ENCODE results near the gene IFI6. TPM values are rescaled to one million over a fixed set of nuclear protein-coding genes. Genes with fewer than 3 reads are reported as not detected.
A peak's percentile ranks its signal among the peaks of the same experiment; 100 is the strongest.

IFI6 gene
- total RNA-seq, 1 donor from 2014 or later, result 23.2 TPM

DNA sequence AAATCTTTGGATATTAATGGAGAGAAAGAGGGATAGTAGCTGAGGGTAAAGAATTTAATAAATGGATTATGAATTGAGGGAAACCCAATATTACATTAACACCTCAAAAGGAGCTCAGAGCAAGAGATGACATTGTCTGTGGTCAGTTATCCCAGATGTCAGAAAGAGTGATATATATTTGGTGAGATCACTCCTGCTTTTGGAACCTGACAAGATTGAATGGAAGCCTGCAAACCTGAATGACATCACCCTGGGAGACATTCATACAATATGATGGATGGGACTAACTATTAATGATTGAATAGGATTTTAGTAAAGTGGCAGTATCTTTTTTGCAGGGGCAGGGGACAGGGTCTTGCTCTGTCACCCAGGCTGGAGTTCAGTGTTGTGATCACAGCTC, 6.8 kb upstream of the IFI6 start:
- TF ChIP-seq, protein P1, sequence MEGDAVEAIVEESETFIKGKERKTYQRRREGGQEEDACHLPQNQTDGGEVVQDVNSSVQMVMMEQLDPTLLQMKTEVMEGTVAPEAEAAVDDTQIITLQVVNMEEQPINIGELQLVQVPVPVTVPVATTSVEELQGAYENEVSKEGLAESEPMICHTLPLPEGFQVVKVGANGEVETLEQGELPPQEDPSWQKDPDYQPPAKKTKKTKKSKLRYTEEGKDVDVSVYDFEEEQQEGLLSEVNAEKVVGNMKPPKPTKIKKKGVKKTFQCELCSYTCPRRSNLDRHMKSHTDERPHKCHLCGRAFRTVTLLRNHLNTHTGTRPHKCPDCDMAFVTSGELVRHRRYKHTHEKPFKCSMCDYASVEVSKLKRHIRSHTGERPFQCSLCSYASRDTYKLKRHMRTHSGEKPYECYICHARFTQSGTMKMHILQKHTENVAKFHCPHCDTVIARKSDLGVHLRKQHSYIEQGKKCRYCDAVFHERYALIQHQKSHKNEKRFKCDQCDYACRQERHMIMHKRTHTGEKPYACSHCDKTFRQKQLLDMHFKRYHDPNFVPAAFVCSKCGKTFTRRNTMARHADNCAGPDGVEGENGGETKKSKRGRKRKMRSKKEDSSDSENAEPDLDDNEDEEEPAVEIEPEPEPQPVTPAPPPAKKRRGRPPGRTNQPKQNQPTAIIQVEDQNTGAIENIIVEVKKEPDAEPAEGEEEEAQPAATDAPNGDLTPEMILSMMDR (IDR thresholded peaks at IDR 0.05), result no peak
- DNase-seq (ENCODE audit: low spot score), result no peak
- peaks cover 12% of the 10 kb centered on the region for H3K9me3 Mint-ChIP-seq (ENCODE audit: low read depth)
- H3K27ac Mint-ChIP-seq (ENCODE audit: unreplicated experiment), result no peak overlapping the region
- no peak overlapping the region for H3K4me3 Mint-ChIP-seq (ENCODE audit: unreplicated experiment)
- H3K36me3 Mint-ChIP-seq (ENCODE audit: low read depth), result peaks cover 6% of the 10 kb centered on the region
- H3K4me1 Mint-ChIP-seq (ENCODE audit: low read depth), result no peaks in the 10 kb centered on the region
- no peaks in the 10 kb centered on the region for H3K27me3 Mint-ChIP-seq (ENCODE audit: low read depth)

GRCh38 chr1:27676410-27676809, 4.4 kb upstream of the IFI6 start:
- TF ChIP-seq, protein P1 (IDR thresholded peaks at IDR 0.05), result no peak
- no peaks in the 10 kb centered on the region for H3K27me3 Mint-ChIP-seq (ENCODE audit: low read depth)
- H3K4me1 Mint-ChIP-seq (ENCODE audit: low read depth), result peaks cover 20% of the 10 kb centered on the region
- H3K4me3 Mint-ChIP-seq (ENCODE audit: unreplicated experiment), result no peak overlapping the region
- H3K36me3 Mint-ChIP-seq (ENCODE audit: low read depth), result peaks cover 3% of the 10 kb centered on the region
- no peak overlapping the region for H3K27ac Mint-ChIP-seq (ENCODE audit: unreplicated experiment)
- H3K9me3 Mint-ChIP-seq (ENCODE audit: low read depth), result peaks cover 4% of the 10 kb centered on the region
- no peak for DNase-seq (ENCODE audit: low spot score)

DNA sequence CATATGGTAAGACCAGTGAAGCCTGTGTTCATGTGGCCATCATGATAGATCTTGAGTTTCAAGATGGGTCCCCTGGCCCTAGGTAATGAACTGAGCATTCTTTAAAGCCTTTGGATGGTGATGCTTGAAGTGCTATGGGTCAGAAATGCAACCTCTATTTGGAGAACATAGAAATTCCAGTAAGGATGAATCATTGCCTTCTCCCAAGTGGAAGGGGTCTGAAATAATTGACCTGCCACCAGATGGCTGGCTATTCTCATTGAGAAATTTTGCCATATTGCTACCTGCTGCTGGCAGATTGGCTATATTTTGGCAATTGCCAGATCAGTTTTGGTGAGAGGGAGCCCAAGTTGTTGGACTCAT, 739 bp upstream of the IFI6 start:
- Mint-ChIP-seq H3K4me3 (ENCODE audit: unreplicated experiment) (peak overlapping the region; percentile 78), H3K27ac (ENCODE audit: unreplicated experiment) (peak overlapping the region; percentile 98), H3K27me3 (ENCODE audit: low read depth) (no peaks in the 10 kb centered on the region), H3K4me1 (ENCODE audit: low read depth) (peaks cover 32% of the 10 kb centered on the region), H3K9me3 (ENCODE audit: low read depth) (no peaks in the 10 kb centered on the region), H3K36me3 (ENCODE audit: low read depth) (no peaks in the 10 kb centered on the region)
- TF ChIP-seq, protein P1 (IDR thresholded peaks at IDR 0.05), result no peak
- no peak for DNase-seq (ENCODE audit: low spot score)

DNA sequence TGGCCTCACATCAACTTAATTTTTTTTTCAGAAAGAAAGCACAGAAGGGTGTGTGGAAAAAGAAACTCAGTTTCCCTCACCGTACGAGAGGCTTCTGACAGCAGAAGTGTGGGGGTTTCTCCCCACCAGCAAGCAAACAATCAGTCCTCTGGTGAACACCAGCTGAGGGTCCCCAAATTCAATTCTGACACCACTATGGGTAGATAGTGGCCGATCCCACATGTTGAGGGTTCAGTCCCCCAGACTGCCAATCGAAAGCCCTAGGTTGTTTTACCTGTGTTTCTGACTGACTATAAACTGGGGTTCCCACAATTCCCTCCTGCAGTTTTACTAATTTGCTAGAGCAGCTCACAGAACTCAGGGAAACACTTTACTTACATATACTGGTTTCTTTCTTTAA, 2.1 kb downstream of the IFI6 start:
- no peak for DNase-seq (ENCODE audit: low spot score)
- Mint-ChIP-seq H3K4me1 (ENCODE audit: low read depth) (peaks cover 32% of the 10 kb centered on the region), H3K27ac (ENCODE audit: unreplicated experiment) (no peak overlapping the region), H3K36me3 (ENCODE audit: low read depth) (peaks cover 6% of the 10 kb centered on the region), H3K27me3 (ENCODE audit: low read depth) (no peaks in the 10 kb centered on the region), H3K9me3 (ENCODE audit: low read depth) (no peaks in the 10 kb centered on the region), H3K4me3 (ENCODE audit: unreplicated experiment) (peak overlapping the region; percentile 72)
- TF ChIP-seq, protein P1 (IDR thresholded peaks at IDR 0.05), result no peak

GRCh38 chr1:27668808-27669723, 2.9 kb downstream of the IFI6 start:
- H3K9me3 Mint-ChIP-seq (ENCODE audit: low read depth), result no peaks in the 10 kb centered on the region
- DNase-seq (ENCODE audit: low spot score), result no peak
- H3K27me3 Mint-ChIP-seq (ENCODE audit: low read depth), result no peaks in the 10 kb centered on the region
- TF ChIP-seq, protein P1 (IDR thresholded peaks at IDR 0.05), result peak; percentile 91
- peaks cover 32% of the 10 kb centered on the region for H3K4me1 Mint-ChIP-seq (ENCODE audit: low read depth)
- peaks cover 6% of the 10 kb centered on the region for H3K36me3 Mint-ChIP-seq (ENCODE audit: low read depth)
- no peak overlapping the region for H3K27ac Mint-ChIP-seq (ENCODE audit: unreplicated experiment)
- H3K4me3 Mint-ChIP-seq (ENCODE audit: unreplicated experiment), result peak overlapping the region; percentile 72

All from chondrocyte (in vitro differentiated cells).